Parathyroid adenoma (tissue), 2 donors: ENCODE data around the gene LRP8.

Experiments used
- H2AFZ ChIP-seq: fragments of 300-600 bp; sonication (generic); one replicate; pipeline ENCODE4 v1.7.0; 2017; ENCODE audit warnings: antibody characterized with exemption, mild to moderate bottlenecking
- H3K27ac ChIP-seq: fragments of 300-600 bp; sonication (generic); one replicate; pipeline ENCODE4 v1.7.0; 2017
- H3K27me3 ChIP-seq: fragments of 300-600 bp; sonication (generic); one replicate; pipeline ENCODE4 v1.7.0; 2017; ENCODE audit warnings: low read length; ENCODE audit not compliant: control insufficient read depth, insufficient read depth
- H3K36me3 ChIP-seq: fragments of 300-600 bp; sonication (generic); one replicate; pipeline ENCODE4 v1.7.0; 2017; ENCODE audit warnings: low read length; ENCODE audit not compliant: control insufficient read depth, insufficient read depth
- H3K4me1 ChIP-seq: fragments of 300-600 bp; sonication (generic); one replicate; pipeline ENCODE4 v1.7.0; 2017; ENCODE audit warnings: control low read depth
- H3K4me2 ChIP-seq: fragments of 300-600 bp; sonication (generic); one replicate; pipeline ENCODE4 v1.7.0; 2017; ENCODE audit warnings: low read length
- H3K4me3 ChIP-seq: fragments of 300-600 bp; sonication (generic); one replicate; pipeline ENCODE4 v1.7.0; 2017; ENCODE audit warnings: low read depth, low read length
- H3K79me2 ChIP-seq: fragments of 300-600 bp; sonication (generic); one replicate; pipeline ENCODE4 v1.7.0; 2017; ENCODE audit warnings: control low read depth
- H3K9ac ChIP-seq: fragments of 300-600 bp; sonication (generic); one replicate; pipeline ENCODE4 v1.7.0; 2017; ENCODE audit warnings: mild to moderate bottlenecking
- H3K9me3 ChIP-seq: fragments of 300-600 bp; sonication (generic); one replicate; pipeline ENCODE4 v1.7.0; 2017; ENCODE audit warnings: low read length; ENCODE audit not compliant: control insufficient read depth
- CTCF ChIP-seq: fragments of 300-600 bp; sonication (generic); IDR thresholded peaks from one replicate; pipeline ENCODE4 v1.7.0; 2017; ENCODE audit warnings: antibody characterized with exemption, mild to moderate bottlenecking
- donor health status: primary hyperparathyroidism.

LRP8 gene

GRCh38 chr1:53314606-53315005 is 13.3 kb downstream of the LRP8 start:
- TF ChIP-seq CTCF, result no peak
- H3K79me2 ChIP-seq, result no peaks in the 10 kb centered on the region
- H3K4me2 ChIP-seq, result no peak overlapping the region
- H3K27ac ChIP-seq, result no peak overlapping the region
- no peaks in the 10 kb centered on the region for H3K27me3 ChIP-seq
- H3K36me3 ChIP-seq, result no peaks in the 10 kb centered on the region
- H3K4me3 ChIP-seq, result no peak overlapping the region
- no peaks in the 10 kb centered on the region for H3K4me1 ChIP-seq
- H2AFZ ChIP-seq, result no peak overlapping the region
- no peaks in the 10 kb centered on the region for H3K9me3 ChIP-seq
- no peak overlapping the region for H3K9ac ChIP-seq

GRCh38 chr1:53314096-53314495 is 13.8 kb downstream of the LRP8 start:
- no peaks in the 10 kb centered on the region for H3K27me3 ChIP-seq
- H3K4me3 ChIP-seq, result no peak overlapping the region
- no peaks in the 10 kb centered on the region for H3K79me2 ChIP-seq
- no peaks in the 10 kb centered on the region for H3K9me3 ChIP-seq
- H2AFZ ChIP-seq, result no peak overlapping the region
- no peak overlapping the region for H3K4me2 ChIP-seq
- TF ChIP-seq CTCF, result no peak
- no peak overlapping the region for H3K9ac ChIP-seq
- H3K27ac ChIP-seq, result no peak overlapping the region
- no peaks in the 10 kb centered on the region for H3K4me1 ChIP-seq
- no peaks in the 10 kb centered on the region for H3K36me3 ChIP-seq

- Histone ChIP-seq H3K4me1 (no peaks in the 10 kb centered on the region), H3K9me3 (no peaks in the 10 kb centered on the region), H3K36me3 (no peaks in the 10 kb centered on the region), H3K79me2 (no peaks in the 10 kb centered on the region), H3K4me2 (no peak overlapping the region), H3K4me3 (no peak overlapping the region), H3K27me3 (no peaks in the 10 kb centered on the region), H3K9ac (no peak overlapping the region), H3K27ac (no peak overlapping the region), H2AFZ (no peak overlapping the region)
- no peak for TF ChIP-seq CTCF
Observed at GRCh38 chr1:53313556-53313955, 14.3 kb downstream of the LRP8 start.

- no peak overlapping the region for H3K4me3 ChIP-seq
- no peaks in the 10 kb centered on the region for H3K27me3 ChIP-seq
- H3K4me2 ChIP-seq, result no peak overlapping the region
- no peak overlapping the region for H2AFZ ChIP-seq
- no peaks in the 10 kb centered on the region for H3K79me2 ChIP-seq
- TF ChIP-seq CTCF, result no peak
- no peaks in the 10 kb centered on the region for H3K36me3 ChIP-seq
- H3K27ac ChIP-seq, result no peak overlapping the region
- no peaks in the 10 kb centered on the region for H3K4me1 ChIP-seq
- H3K9ac ChIP-seq, result no peak overlapping the region
- no peaks in the 10 kb centered on the region for H3K9me3 ChIP-seq
Observed at GRCh38 chr1:53311702-53312305, 16.1 kb downstream of the LRP8 start.
